IPS-18c (cell line): ENCODE measurements around the gene SAMSN1.
"Not testable (repeated sequence)": the region's sequence is repeated elsewhere in the genome, so short reads cannot be mapped to it uniquely, and the experiment has no call there.

Experiments
- H3K4me3 ChIP-seq: 2 replicates; pipeline ENCODE4 v1.7.0; 2013; ENCODE audit warnings: low read depth, mild to moderate bottlenecking, low read length, moderate library complexity; ENCODE audit not compliant: insufficient read depth
- H3K9me3 ChIP-seq: one replicate; pipeline ENCODE4 v1.6.1; 2013; ENCODE audit warnings: mild to moderate bottlenecking, low read length, moderate library complexity; ENCODE audit not compliant: control insufficient read depth, insufficient read depth

The SAMSN1 gene

GRCh38 chr21:14569868-14570267 is 23.8 kb upstream of the SAMSN1 start:
- Histone ChIP-seq H3K4me3 (no peak overlapping the region), H3K9me3 (no peaks in the 10 kb centered on the region)

- no peak overlapping the region for H3K4me3 ChIP-seq
- H3K9me3 ChIP-seq: no peaks in the 10 kb centered on the region
These were observed 23.0 kb upstream of the SAMSN1 start for GRCh38 chr21:14569026-14569621.

GRCh38 chr21:14567331-14568279 is 21.5 kb upstream of the SAMSN1 start:
- no peak overlapping the region for H3K4me3 ChIP-seq
- no peaks in the 10 kb centered on the region for H3K9me3 ChIP-seq

GRCh38 chr21:14566894-14567293 is 20.8 kb upstream of the SAMSN1 start:
- Histone ChIP-seq H3K4me3 (no peak overlapping the region), H3K9me3 (no peaks in the 10 kb centered on the region)

- no peak overlapping the region for H3K4me3 ChIP-seq
- peaks cover 6% of the 10 kb centered on the region for H3K9me3 ChIP-seq
These were observed 16.8 kb upstream of the SAMSN1 start for GRCh38 chr21:14562959-14563358.

- no peak overlapping the region for H3K4me3 ChIP-seq
These were observed 14.4 kb upstream of the SAMSN1 start for GRCh38 chr21:14560555-14560954.

GRCh38 chr21:14560139-14560538 is 14.0 kb upstream of the SAMSN1 start:
- peaks cover 6% of the 10 kb centered on the region for H3K9me3 ChIP-seq
- H3K4me3 ChIP-seq: no peak overlapping the region

More at GRCh38 chr21:14560555-14560954, 14.4 kb upstream of the SAMSN1 start:
- peaks cover 6% of the 10 kb centered on the region for H3K9me3 ChIP-seq

GRCh38 chr21:14559102-14559501 is 13.0 kb upstream of the SAMSN1 start:
- H3K9me3 ChIP-seq: peaks cover 6% of the 10 kb centered on the region
- no peak overlapping the region for H3K4me3 ChIP-seq

- H3K4me3 ChIP-seq: no peak overlapping the region
- peaks cover 6% of the 10 kb centered on the region for H3K9me3 ChIP-seq
These were observed 11.3 kb upstream of the SAMSN1 start for GRCh38 chr21:14557413-14557812.

- no peak overlapping the region for H3K4me3 ChIP-seq
- H3K9me3 ChIP-seq: peaks cover 4% of the 10 kb centered on the region
These were observed 8.8 kb upstream of the SAMSN1 start for GRCh38 chr21:14554948-14555347.

GRCh38 chr21:14553422-14553821 is 7.3 kb upstream of the SAMSN1 start:
- Histone ChIP-seq H3K4me3 (no peak overlapping the region), H3K9me3 (no peaks in the 10 kb centered on the region)

- Histone ChIP-seq H3K9me3 (no peaks in the 10 kb centered on the region), H3K4me3 (no peak overlapping the region)
These were observed 5.6 kb upstream of the SAMSN1 start for GRCh38 chr21:14551741-14552140.

- no peaks in the 10 kb centered on the region for H3K9me3 ChIP-seq
- H3K4me3 ChIP-seq: no peak overlapping the region
These were observed 4.0 kb upstream of the SAMSN1 start for GRCh38 chr21:14550135-14550534.

GRCh38 chr21:14548779-14549178 is 2.7 kb upstream of the SAMSN1 start:
- Histone ChIP-seq H3K4me3 (no peak overlapping the region), H3K9me3 (no peaks in the 10 kb centered on the region)

- Histone ChIP-seq H3K9me3 (no peaks in the 10 kb centered on the region), H3K4me3 (no peak overlapping the region)
These were observed 1.9 kb upstream of the SAMSN1 start for GRCh38 chr21:14547834-14548513.

- not testable (repeated sequence) for H3K4me3 ChIP-seq, H3K9me3 ChIP-seq
These were observed 604 bp upstream of the SAMSN1 start for GRCh38 chr21:14546719-14547118.

- H3K9me3 ChIP-seq: no peaks in the 10 kb centered on the region
- no peak overlapping the region for H3K4me3 ChIP-seq
These were observed 2.1 kb downstream of the SAMSN1 start for GRCh38 chr21:14543983-14544382.

- H3K9me3 ChIP-seq: no peaks in the 10 kb centered on the region
- no peak overlapping the region for H3K4me3 ChIP-seq
These were observed 3.5 kb downstream of the SAMSN1 start for GRCh38 chr21:14542638-14543037.
